Epidermal melanocyte (primary cell): ENCODE measurements around the gene NTMT1.
"Not testable (repeated sequence)": the region's sequence is repeated elsewhere in the genome, so short reads cannot be mapped to it uniquely, and the experiment has no call there.

Source experiments
- DNase-seq: peaks from one replicate; pipeline ENCODE4 v3.0.0; 2011; ENCODE audit warnings: low spot score; ENCODE audit not compliant: insufficient read length

NTMT1 gene

GRCh38 chr9:129635099-129636065 lies 9.4 kb downstream of the NTMT1 start:
- DNase-seq = no peak

- not testable (repeated sequence) for DNase-seq
Measured at GRCh38 chr9:129636343-129636742, 10.4 kb downstream of the NTMT1 start.

- no peak for DNase-seq
Measured at GRCh38 chr9:129637102-129637501, 11.1 kb downstream of the NTMT1 start.

- DNase-seq = no peak
Measured at GRCh38 chr9:129637673-129638439, 11.9 kb downstream of the NTMT1 start.

- DNase-seq = no peak
Measured at GRCh38 chr9:129639034-129639630, 13.2 kb downstream of the NTMT1 start.

GRCh38 chr9:129639756-129640085 lies 13.8 kb downstream of the NTMT1 start:
- DNase-seq = no peak

GRCh38 chr9:129640086-129640870 lies 14.3 kb downstream of the NTMT1 start:
- no peak for DNase-seq

- DNase-seq = no peak
Measured at GRCh38 chr9:129640871-129641749, 15.1 kb downstream of the NTMT1 start.

- peak; percentile 99 for DNase-seq
Measured at GRCh38 chr9:129641750-129642585, 16.0 kb downstream of the NTMT1 start, which contains the start of gene ASB6. TSS of gene ASB6 (minus strand) at chr9:129642151. CDS start at chr9:129641999, 152 bp downstream.

GRCh38 chr9:129643706-129644105 lies 17.7 kb downstream of the NTMT1 start:
- DNase-seq = no peak

- DNase-seq = no peak
Measured at GRCh38 chr9:129644365-129644764, 18.4 kb downstream of the NTMT1 start.

- DNase-seq = no peak
Measured at GRCh38 chr9:129644902-129645301, 18.9 kb downstream of the NTMT1 start.

- DNase-seq = no peak
Measured at GRCh38 chr9:129646252-129646651, 20.3 kb downstream of the NTMT1 start.

GRCh38 chr9:129646654-129647053 lies 20.7 kb downstream of the NTMT1 start:
- DNase-seq = no peak

- no peak for DNase-seq
Measured at GRCh38 chr9:129647635-129648034, 21.7 kb downstream of the NTMT1 start.

GRCh38 chr9:129648092-129648763 lies 22.3 kb downstream of the NTMT1 start:
- no peak for DNase-seq

- no peak for DNase-seq
Measured at GRCh38 chr9:129648764-129649115, 22.8 kb downstream of the NTMT1 start.

- no peak for DNase-seq
Measured at GRCh38 chr9:129649726-129650679, 24.0 kb downstream of the NTMT1 start.
